IPS DF 6.9 (cell line): ENCODE data around the gene ILF2.
A peak's percentile ranks its signal among the peaks of the same experiment; 100 is the strongest.

Experiments used
- DNase-seq: peaks from one replicate; pipeline ENCODE4 v3.0.0-alpha.2; 2013; ENCODE audit warnings: low read depth, low spot score
- H3K27ac ChIP-seq: one replicate; pipeline ENCODE4 v1.5.1; 2013; ENCODE audit warnings: low read length, control low read depth
- H3K27me3 ChIP-seq: 2 replicates; pipeline ENCODE4 v1.6.1; 2013; ENCODE audit warnings: mild to moderate bottlenecking, low read length; ENCODE audit not compliant: control insufficient read depth, insufficient read depth
- H3K36me3 ChIP-seq: 2 replicates; pipeline ENCODE4 v1.6.1; 2013; ENCODE audit warnings: low read length; ENCODE audit not compliant: control insufficient read depth, insufficient read depth
- H3K4me1 ChIP-seq: 2 replicates; pipeline ENCODE4 v1.6.1; 2013; ENCODE audit warnings: low read length; ENCODE audit not compliant: control insufficient read depth, insufficient read depth
- H3K4me3 ChIP-seq: 2 replicates; pipeline ENCODE4 v1.5.1; 2013; ENCODE audit warnings: mild to moderate bottlenecking, low read length
- H3K9me3 ChIP-seq: 2 replicates; pipeline ENCODE4 v1.6.1; 2013; ENCODE audit warnings: low read length, inconsistent platforms; ENCODE audit not compliant: control insufficient read depth, insufficient read depth
- WGBS: extraction: QIAGEN DNeasy Blood & Tissue Kit; methylation state at CpG from one replicate; pipeline ENCODE4 v1.1.7; 2013; ENCODE audit warnings: mixed read lengths, missing lambda C conversion rate; ENCODE audit not compliant: insufficient read length, insufficient coverage; 5-methylcytosine and 5-hydroxymethylcytosine counted together

ILF2 gene

GRCh38 chr1:153663211-153663610, 7.6 kb downstream of the ILF2 start:
- no peak for DNase-seq
- Histone ChIP-seq H3K36me3 (peaks cover 39% of the 10 kb centered on the region; the same call in 1 of the 2 replicates), H3K9me3 (no peaks in the 10 kb centered on the region), H3K27me3 (no peaks in the 10 kb centered on the region), H3K4me3 (no peak overlapping the region), H3K4me1 (no peaks in the 10 kb centered on the region), H3K27ac (no peak overlapping the region)
- WGBS = no CpG with 5 or more reads among the region's 5 CpGs

- Histone ChIP-seq H3K36me3 (peaks cover 34% of the 10 kb centered on the region; the same call in 1 of the 2 replicates), H3K27ac (no peak overlapping the region), H3K9me3 (no peaks in the 10 kb centered on the region), H3K4me3 (no peak overlapping the region), H3K27me3 (no peaks in the 10 kb centered on the region), H3K4me1 (no peaks in the 10 kb centered on the region)
- no peak for DNase-seq
- WGBS = no CpG with 5 or more reads among the region's 2 CpGs
Measured at GRCh38 chr1:153662269-153662668, 8.5 kb downstream of the ILF2 start.

DNA sequence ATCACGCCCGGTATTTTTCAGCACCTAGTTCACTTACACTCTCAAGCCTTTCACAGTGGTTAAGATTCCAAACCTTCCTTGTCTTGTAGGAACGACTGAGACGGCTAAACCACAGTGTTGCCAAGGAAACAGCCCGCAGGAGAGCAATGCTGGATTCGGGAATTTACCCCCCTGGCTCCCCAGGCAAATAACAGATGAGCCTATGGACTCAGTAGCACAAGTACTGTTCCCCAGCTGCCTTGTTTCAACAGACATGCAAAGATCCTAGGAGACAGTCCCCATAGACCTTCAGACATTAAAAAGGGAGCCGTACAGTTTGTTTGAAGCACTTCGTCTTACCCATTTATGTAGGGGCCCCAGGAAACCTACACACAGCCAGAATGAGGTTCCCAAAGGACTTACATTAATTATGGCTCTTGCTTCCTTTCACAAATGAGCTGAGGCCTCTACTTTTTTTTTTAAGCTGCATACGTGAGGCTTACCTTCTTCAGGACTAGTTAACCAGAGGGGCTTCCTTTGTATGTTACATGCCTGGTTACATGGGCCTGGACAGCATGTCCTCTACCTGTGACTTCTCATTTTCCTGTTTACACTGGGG, 9.6 kb downstream of the ILF2 start:
- no peaks in the 10 kb centered on the region for H3K9me3 ChIP-seq
- H3K4me3 ChIP-seq = no peak overlapping the region
- DNase-seq = no peak
- peaks cover 24% of the 10 kb centered on the region; the same call in 1 of the 2 replicates for H3K36me3 ChIP-seq
- H3K4me1 ChIP-seq = no peaks in the 10 kb centered on the region
- no CpG with 5 or more reads among the region's 9 CpGs for WGBS
- H3K27me3 ChIP-seq = no peaks in the 10 kb centered on the region
- no peak overlapping the region for H3K27ac ChIP-seq

GRCh38 chr1:153659656-153660055, 11.1 kb downstream of the ILF2 start:
- Histone ChIP-seq H3K4me3 (no peak overlapping the region), H3K4me1 (no peaks in the 10 kb centered on the region), H3K27me3 (no peaks in the 10 kb centered on the region), H3K9me3 (no peaks in the 10 kb centered on the region), H3K36me3 (peaks cover 21% of the 10 kb centered on the region; the same call in 1 of the 2 replicates), H3K27ac (no peak overlapping the region)
- no CpG with 5 or more reads among the region's 9 CpGs for WGBS
- no peak for DNase-seq

DNA sequence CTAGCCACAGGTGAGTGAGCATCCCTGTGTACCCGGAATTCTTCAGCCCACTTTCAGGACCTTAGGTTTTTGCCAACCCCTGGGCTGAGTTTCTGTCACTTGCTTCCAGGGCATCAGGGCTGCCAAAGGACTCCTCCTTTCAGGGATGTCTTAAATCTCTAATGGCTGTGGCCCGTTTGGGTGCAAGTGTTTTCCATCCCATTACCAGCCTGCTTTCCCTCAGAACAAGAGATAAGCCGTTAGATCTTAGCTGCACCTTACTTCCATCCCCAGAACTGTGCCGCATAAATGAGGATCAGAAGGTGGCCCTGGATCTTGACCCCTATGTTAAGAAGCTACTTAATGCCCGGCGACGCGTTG, 11.6 kb downstream of the ILF2 start:
- H3K4me3 ChIP-seq = peak overlapping the region; percentile 99; the same call in 1 of the 2 replicates
- peaks cover 17% of the 10 kb centered on the region; the same call in 1 of the 2 replicates for H3K36me3 ChIP-seq
- DNase-seq = no peak
- H3K4me1 ChIP-seq = no peaks in the 10 kb centered on the region
- WGBS = no CpG with 5 or more reads among the region's 8 CpGs
- H3K27me3 ChIP-seq = no peaks in the 10 kb centered on the region
- H3K9me3 ChIP-seq = no peaks in the 10 kb centered on the region
- no peak overlapping the region for H3K27ac ChIP-seq

- H3K36me3 ChIP-seq = peaks cover 13% of the 10 kb centered on the region; the same call in 1 of the 2 replicates
- no peaks in the 10 kb centered on the region for H3K4me1 ChIP-seq
- peak within 1 kb of the TSS; percentile 99 for H3K4me3 ChIP-seq
- H3K27ac ChIP-seq = no peak within 1 kb of the TSS
- DNase-seq = no peak
- H3K27me3 ChIP-seq = no peaks in the 10 kb centered on the region
- no peaks in the 10 kb centered on the region for H3K9me3 ChIP-seq
- no CpG with 5 or more reads among the region's 53 CpGs for WGBS
Measured at GRCh38 chr1:153658400-153659174, 12.2 kb downstream of the ILF2 start, which contains the start of gene SNAPIN. Gene SNAPIN (plus strand): TSS chr1:153658703. CDS start chr1:153658744, 41 bp downstream.

DNA sequence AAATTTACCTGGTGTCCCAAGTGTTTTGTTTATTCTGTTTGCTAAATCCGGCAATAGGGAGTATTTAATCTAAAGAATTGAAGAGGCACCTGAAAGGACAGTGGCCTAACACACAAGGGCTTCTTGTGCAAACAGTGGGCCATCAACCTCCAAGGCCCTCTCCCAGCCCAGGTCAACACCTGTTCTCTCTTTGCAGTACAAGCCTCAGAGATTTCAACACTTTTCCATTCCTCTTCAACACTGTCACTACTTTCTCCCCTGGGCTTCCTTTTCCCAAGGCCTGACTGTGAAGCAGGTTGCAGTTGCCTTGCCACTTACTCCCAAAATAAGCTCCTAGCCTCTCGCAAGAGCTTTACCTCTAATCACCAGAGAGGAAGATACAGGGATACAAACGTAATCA, 15.5 kb downstream of the ILF2 start:
- Histone ChIP-seq H3K36me3 (no peaks in the 10 kb centered on the region), H3K4me3 (no peak overlapping the region), H3K9me3 (no peaks in the 10 kb centered on the region), H3K27ac (no peak overlapping the region), H3K27me3 (no peaks in the 10 kb centered on the region), H3K4me1 (no peaks in the 10 kb centered on the region)
- WGBS = no CpG with 5 or more reads among the region's 3 CpGs
- no peak for DNase-seq

DNA sequence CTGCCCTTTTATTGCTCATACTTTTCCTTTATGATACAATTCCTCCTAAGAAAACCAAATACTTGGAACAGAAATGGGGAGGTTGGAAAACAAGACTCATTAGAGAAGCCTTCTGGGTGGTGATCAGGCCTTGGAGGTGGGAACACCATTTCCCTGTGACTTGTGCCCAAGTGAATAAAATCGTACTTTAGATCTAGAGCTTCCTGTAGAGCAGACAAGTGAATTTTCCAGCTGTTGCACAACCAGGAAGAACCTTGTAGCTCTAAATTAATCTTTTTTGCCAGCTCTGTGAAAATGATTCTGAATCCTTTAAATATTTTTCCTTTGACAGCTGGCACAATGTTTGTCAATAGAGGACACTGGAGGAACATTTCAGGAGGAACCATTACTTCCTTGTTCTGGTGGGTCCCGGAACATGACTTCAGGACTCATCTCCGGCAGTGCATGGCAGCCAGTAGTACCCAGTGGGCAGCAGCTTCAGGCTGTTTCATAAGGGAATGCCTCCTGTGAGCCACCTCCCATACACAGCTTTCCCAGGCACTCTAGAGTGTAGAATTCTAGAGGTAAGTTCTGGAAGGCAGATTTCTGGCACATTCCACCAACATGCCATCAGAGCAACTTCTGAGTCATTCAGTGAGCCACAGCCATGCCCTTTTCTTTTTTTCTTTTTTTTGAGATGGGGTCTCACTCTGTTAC, 17.8 kb downstream of the ILF2 start:
- Histone ChIP-seq H3K4me1 (no peaks in the 10 kb centered on the region), H3K9me3 (no peaks in the 10 kb centered on the region), H3K36me3 (no peaks in the 10 kb centered on the region), H3K27me3 (no peaks in the 10 kb centered on the region), H3K27ac (no peak overlapping the region), H3K4me3 (no peak overlapping the region)
- no peak for DNase-seq
- no CpG with 5 or more reads among the region's 3 CpGs for WGBS

- WGBS = no CpG with 5 or more reads among the region's 1 CpG
- H3K27ac ChIP-seq = no peak overlapping the region
- H3K27me3 ChIP-seq = no peaks in the 10 kb centered on the region
- no peak for DNase-seq
- H3K9me3 ChIP-seq = no peaks in the 10 kb centered on the region
- H3K4me3 ChIP-seq = no peak overlapping the region
- H3K36me3 ChIP-seq = no peaks in the 10 kb centered on the region
- no peaks in the 10 kb centered on the region for H3K4me1 ChIP-seq
Measured at GRCh38 chr1:153651771-153652170, 19.0 kb downstream of the ILF2 start.

DNA sequence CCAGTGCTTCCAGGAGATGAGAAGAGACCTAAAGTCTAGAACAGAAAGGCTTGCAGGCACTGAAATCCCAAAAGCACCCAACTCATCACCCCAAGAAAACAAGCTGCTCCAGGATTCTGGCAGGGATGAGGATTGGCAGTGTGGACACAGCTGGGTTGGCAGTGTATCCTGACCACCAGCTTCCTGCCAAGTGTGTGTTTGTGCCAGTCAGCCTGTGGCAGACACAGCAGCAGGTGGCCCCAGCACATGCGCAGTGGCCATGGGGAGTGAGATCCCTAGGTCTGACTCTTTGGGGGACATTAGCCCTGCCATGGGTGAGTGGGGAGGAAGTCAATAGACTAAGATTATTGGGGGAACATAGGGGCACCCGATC, 20.9 kb downstream of the ILF2 start:
- no peak overlapping the region for H3K4me3 ChIP-seq
- DNase-seq = no peak
- no CpG with 5 or more reads among the region's 2 CpGs for WGBS
- H3K27me3 ChIP-seq = no peaks in the 10 kb centered on the region
- H3K9me3 ChIP-seq = no peaks in the 10 kb centered on the region
- H3K4me1 ChIP-seq = no peaks in the 10 kb centered on the region
- no peak overlapping the region for H3K27ac ChIP-seq
- peaks cover 7% of the 10 kb centered on the region; the same call in 1 of the 2 replicates for H3K36me3 ChIP-seq
